ENCODE measurements around the gene SERPINB10.
A peak's percentile ranks its signal among the peaks of the same experiment; 100 is the strongest.
"Not testable (repeated sequence)": the region's sequence is repeated elsewhere in the genome, so short reads cannot be mapped to it uniquely, and the experiment has no call there.

SERPINB10 gene

DNA sequence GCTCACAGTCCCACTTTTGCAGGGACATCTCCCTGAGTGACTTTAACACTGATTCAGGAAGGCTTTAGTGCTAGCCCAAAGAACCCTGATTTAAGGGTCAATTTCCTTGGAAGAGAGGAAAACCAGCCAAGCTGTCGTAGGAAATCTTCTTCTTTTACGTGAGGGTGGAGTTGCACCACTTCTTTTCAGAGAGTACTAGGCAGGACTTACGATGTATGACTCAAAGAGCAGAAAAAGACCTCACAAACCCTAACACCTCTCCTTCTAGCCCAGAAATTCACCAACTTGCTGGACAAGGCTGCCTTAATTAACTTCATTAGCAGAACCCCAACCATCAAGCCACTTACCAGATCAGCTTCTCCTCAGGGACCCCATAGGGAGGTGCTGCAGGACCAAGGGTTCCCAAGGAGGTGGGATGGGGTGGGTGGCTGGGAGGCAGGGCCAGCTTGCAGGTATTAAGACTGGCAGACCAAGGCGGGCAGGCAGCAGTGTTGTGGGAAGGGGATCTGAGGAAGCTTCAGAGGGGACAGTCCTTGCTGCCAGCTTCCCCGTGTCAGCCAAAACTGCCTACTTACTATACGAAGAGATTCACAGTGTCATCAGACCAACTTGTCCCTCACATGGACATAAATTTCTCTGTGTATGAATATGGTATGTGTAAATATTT, 13.5 kb upstream of the SERPINB10 start:
- DNase-seq = no peak

DNA sequence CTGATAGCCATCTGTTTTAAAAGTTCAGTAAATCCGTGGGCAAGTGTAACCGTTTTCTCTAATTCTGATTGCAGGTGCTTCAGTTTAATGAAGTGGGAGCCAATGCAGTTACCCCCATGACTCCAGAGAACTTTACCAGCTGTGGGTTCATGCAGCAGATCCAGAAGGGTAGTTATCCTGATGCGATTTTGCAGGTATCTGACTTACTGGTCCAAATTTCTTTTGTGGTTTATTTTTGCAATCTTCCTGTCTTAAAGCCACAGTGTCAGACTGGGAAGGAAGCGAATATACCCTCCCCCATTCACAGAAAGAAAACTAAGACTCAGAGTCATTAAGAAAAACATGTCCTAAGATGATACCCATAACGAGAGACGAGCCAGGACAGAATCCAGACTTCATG, 12.6 kb upstream of the SERPINB10 start:
- no peak for DNase-seq

- DNase-seq = peak; percentile 27
Observed at GRCh38 chr18:63897072-63897471, 10.7 kb upstream of the SERPINB10 start.

- no peak for DNase-seq
Observed at GRCh38 chr18:63899206-63899605, 8.6 kb upstream of the SERPINB10 start.

DNA sequence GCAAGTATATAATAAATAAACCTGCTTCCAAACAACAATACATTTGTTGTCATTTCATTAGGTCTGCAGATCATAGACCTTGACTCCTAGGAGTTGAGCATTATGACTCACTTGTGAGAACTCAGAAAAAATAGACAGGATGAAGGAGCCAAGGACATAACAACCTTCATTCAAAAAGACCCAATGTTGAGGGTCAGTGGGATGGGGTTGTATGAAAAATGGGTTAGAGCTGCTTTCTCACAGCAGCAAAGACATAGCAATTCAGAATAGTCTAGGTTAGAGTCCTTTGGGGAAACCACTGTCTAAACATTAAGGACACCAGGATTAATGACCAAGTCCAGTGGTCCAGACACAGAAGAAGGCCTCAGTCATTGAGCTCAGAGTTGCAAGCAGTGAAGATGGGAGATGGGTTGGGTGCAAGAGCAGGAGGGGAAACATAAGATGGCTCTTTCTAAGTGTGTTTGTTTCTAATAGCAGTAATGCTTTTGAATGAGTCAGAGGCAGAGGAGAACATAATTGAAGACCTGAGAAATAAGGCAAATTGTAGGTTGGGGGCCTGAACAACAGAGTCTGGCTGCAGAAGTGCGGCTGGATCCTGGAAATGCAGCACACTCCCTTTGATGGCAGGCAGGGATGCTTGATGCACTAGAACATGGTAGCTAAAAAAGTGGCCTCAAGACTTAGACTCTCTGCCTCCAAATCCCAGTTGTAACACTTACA, 3.7 kb upstream of the SERPINB10 start:
- no peak for DNase-seq

DNA sequence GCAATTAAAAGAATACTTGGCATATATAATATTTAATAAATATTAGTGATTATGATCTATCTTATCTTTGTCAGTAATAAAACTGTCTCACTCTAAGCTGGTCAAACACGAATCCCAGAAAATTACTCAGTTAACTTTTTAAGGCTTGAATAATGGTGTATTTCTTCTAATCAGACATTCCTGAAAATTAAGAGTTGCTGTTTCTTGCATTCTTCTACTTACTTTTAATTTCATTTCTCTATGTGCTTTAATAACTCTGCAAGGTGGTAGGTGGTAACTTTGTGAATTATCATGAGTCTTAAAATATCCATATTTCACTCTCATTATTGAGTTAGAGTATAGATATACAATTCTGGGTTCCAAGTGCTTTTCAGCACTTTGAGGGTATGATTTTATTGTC, 3.1 kb upstream of the SERPINB10 start:
- DNase-seq = no peak

GRCh38 chr18:63905361-63905760, 2.4 kb upstream of the SERPINB10 start:
- DNase-seq = no peak

DNA sequence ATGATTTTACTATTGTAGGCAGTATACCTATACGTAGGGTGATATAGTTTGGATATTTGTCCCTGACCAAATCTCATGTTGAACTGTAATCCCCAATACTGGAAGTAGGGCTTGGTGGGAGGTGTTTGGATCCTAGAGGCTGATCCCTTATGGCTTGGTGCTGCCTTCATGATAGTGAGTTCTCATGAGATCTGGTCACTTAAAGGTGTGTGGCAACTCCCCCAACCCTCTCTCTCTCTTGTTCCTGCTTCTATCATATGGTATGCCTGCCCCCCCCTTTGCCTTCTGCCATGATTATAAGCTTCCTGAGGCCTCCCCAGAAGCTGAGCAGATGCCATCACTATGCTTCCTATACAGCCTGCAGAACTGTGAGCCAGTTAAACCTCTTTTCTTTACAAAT, 1.7 kb upstream of the SERPINB10 start:
- no peak for DNase-seq

DNA sequence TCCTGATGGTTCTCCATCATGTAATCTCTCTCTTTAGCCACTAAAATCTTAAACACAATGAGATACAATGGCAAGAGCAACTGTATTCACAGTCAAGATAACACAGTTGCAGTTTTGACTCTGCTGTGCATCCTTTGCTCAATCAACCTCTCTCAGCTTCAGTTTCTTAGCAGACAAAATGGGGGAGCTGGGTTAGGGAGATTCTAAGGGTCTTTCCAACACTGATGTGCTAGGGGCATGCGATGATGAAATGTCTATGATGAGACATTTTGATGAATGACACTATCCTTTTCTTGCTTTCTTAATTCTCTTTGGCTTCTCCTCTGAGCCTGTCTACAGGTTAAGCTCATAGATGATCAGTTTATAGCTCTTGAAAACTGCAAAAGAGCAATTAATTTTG, 1.1 kb downstream of the SERPINB10 start:
- DNase-seq = no peak

- no peak for DNase-seq
Observed at GRCh38 chr18:63909870-63910269, 2.1 kb downstream of the SERPINB10 start.

DNA sequence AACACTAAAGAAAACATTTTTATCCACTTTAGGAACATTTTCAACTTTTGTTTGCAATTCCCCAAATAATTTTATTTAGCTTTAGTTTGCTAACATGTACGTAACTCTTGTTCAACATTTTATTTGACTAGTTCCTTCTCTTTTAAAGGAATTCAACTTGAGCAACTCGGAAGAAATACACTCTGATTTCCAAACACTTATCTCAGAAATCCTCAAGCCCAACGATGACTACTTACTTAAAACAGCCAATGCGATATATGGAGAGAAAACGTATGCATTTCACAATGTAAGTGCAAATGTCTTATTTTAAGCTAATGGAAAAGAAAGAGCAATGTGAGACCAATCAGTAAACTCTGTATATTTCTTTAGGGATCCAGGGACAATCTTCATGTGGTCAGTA, 10.1 kb downstream of the SERPINB10 start:
- no peak for DNase-seq

DNA sequence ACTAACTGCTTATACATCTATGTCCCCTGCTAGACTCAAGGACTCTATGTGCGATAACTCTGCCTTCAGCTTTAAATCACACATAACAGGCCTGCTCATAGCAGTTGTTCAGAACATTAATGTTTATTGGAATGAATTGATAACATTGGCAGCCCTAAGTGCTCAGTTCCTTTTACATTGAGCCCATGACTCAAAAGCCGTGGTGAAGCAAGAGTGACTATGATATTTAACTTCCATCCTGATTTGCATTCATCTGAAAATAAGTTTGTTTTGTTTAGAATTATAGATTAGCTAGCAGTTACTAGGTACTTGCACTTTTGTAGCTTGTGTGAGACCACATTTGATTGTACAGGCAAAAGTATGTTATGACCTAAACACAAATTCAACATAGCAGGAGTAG, 14.3 kb downstream of the SERPINB10 start:
- no peak for DNase-seq

DNA sequence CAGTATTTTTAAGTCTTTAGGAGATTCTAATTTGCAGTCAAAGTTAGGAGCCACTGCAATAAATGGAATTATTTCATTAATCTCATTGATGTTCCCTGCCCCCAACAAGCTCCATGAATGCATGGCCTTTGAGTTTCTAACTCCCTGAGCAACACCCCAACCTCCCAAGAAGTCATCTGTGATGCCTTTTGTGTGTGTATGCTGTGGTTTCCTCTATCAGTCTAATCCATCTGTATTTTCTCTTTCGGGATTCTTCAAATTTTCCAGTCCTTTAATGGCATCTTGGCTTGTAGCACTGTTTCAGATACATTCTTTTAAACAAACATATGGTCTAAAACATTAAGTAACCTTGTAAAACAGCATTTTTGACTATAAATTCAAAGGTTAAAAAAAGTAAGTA, 16.8 kb downstream of the SERPINB10 start:
- peak; percentile 71 for DNase-seq

- no peak for DNase-seq
Observed at GRCh38 chr18:63928331-63928730, 20.6 kb downstream of the SERPINB10 start.

GRCh38 chr18:63929369-63929768, 21.6 kb downstream of the SERPINB10 start:
- not testable (repeated sequence) for DNase-seq

DNA sequence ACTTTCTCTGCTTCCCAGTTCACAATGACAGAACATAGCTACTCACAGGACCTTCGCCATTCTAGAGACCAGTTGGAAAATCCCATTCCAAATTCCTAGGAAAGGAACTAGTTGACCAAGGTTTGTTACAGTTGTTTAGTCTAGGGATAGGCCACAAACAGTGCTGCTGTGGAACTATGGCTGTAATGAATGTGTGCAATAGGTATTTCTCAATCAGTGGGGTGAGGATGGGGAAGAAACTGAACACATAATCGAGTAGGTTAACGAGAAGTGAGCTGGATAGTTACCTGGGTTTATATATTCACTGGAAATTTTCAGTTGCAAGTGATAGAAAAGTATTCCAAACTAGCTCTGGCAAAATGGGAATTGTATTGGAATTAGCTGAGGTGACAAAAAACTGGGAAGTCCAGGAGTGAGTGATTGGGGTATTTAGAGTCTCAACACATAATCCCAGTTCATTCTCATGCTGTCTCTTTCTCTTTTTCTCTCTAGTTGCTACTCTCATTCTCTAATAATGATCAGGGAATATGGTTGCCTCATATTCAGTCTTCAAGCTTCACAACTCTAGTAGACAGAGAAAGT, 23.1 kb downstream of the SERPINB10 start:
- DNase-seq = no peak

DNA sequence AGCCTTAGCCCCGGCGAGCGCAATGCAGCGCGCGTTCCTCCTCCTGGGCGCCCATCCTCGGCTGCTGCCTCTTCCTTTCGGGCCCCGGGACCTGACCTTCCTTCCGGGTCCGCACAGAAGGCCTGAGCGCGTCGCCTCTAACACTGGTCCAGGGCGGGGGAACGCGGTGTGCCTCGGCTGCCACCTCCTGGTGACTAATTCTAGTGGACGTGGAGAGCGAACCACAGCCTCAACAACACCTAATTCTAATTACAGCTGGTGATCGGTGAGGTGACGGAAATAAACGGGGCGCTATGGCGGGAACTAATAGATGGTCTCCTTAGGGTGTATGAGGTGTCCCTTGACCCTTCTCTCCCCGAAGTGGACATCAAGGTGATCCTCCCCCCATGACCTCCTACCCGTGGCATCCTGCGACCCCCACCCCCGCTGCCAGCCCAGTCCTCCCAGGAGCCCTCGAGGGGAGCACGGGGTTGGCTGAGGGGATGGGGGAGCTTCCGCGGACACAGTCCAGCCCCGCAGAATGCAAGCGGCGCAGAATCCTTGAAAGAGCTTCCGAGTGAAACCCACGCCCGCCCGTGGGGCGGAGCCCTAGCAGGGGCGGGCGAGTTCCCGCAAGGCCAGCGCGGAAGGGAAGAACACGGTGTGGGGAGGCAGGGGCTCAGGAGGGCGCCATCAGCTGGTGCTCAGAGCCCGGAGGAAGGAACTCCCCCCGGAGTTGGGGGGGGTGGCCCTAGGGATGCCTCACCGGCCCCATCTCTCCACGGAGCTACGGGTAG, 28.6 kb downstream of the SERPINB10 start:
- DNase-seq = peak; percentile 77

DNA sequence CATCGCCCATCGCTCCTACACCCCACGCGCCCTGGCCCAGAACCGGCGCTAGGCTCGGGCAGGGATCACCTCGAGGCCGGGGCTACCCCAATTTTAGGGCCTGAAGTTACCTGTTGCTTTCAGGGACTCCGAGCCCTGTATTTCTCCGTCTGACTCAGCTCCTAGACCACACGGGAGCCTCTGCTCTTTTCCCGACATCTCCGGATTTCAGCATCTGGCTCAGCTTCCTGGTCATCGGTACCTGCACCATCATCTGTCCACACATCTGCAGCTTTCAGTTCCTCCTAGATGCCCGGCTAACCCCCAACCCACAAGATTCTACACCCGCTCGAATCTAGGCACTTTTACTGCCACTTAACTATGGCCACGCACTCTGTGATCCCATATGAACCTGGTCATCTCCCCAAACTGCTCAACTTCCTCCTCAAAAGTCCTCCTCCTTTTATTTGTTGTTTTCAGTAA, 29.2 kb downstream of the SERPINB10 start:
- DNase-seq = no peak

DNA sequence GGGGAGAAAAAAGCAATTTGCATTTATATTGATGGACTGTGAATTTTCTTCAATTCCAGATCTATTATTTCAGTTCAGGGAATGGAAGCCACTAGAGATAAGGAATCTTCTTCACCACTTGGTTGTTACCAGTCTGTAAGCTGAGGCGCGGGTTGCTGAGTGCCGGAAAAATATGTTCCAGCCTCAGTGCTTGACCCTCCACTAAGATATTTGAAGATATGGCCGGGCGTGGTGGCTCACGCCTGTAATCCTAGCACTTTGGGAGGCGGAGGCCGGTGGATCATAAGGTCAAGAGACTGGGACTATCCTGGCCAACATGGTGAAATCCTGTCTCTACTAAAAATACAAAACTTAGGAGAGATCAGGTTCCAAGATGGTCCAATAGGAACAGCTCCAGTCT, 32.2 kb downstream of the SERPINB10 start:
- DNase-seq = no peak

DNA sequence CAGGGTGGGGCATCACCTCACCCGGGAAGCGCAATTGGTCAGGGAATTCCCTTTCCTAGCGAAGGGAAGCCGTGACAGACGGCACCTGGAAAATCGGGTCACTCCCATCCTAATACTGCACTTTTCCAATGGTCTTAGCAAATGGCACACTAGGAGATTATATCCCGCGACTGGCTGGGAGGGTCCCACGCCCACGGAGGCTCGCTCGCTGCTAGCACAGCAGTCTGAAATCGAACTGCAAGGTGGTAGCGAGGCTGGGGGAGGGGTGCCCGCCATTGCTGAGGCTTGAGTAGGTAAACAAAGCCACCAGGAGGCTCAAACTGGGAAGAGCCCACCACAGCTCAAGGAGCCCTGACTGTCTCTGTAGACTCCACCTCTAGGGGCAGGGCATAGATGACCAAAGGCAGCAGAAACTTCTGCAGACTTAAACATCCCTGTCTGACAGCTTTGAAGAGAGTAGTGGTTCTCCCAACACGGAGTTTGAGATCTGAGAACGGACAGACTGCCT, 32.8 kb downstream of the SERPINB10 start:
- DNase-seq = not testable (repeated sequence)

GRCh38 chr18:63947051-63947790, 39.5 kb downstream of the SERPINB10 start:
- DNase-seq = no peak

DNA sequence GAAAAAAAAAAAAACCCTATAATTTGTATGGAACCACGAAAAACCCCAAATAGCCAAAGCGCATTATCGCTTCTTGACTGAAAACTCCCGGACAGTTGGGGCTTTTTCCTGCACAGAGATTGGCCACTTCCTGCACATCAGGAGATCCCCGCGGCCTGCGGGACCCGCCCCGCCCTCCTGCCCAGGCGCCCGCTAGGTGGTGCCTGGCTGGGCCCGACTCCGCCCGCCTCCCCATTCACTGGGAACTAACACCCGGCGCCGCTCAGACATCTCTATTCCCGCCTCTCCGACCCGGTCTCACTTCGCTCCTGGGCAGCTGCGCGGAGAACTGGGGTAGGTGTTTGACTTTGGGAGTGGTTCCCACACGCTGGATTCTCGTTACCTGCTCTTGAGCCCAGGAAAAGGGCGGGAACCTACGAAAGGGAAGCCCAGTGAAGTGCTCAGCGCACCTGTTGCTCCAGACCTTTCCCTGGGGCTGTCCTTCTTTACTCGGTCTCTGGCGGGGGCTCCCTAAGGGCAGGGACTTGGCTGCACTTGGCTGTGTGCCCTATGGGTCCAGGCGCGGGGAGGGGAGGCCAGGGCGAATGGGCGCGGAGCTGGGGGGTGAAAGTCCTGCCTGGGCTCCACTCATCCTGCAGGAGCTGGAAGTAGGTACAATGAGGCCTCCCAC, 41.4 kb downstream of the SERPINB10 start, which contains the start of gene HMSD:
HMSD (plus strand) TSS at position 234 of the 670 bp plus-strand sequence. CDS start 4,155 bp downstream, outside the sequence.
- no peak for DNase-seq
